Stimulated activated CD4-positive, alpha-beta T cell treated with anti-CD3 and anti-CD28 coated beads, Interleukin-15, amount 100 ng/mL, for 48 hours (primary cell): ENCODE results near the gene MAST4.

Experiments used
- DNase-seq, 2 donors: peaks; one replicate each; pipeline ENCODE4 v3.0.0-alpha.2; 2020; ENCODE audit warnings: low read depth in 2 of 2

MAST4 gene

DNA sequence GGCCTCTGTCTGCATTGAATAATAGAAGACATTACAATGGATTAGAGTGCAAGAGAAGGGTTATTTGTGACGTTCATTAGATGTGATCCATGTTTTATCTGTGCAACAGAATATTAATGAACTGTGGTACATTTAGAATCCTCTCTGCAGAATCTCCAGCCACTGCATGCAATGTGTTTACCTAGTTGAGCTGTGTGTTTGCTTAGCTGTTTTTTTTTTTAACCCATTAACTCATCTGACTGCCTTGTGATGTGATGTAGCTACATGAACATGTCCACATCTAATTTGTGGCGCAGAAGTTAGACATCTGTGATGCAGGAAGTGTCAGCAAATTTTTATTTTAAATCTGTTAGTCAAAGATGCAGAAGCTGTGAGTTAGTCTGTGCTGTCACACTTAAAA is 363.5 kb downstream of the MAST4 start:
- no peak for DNase-seq

DNA sequence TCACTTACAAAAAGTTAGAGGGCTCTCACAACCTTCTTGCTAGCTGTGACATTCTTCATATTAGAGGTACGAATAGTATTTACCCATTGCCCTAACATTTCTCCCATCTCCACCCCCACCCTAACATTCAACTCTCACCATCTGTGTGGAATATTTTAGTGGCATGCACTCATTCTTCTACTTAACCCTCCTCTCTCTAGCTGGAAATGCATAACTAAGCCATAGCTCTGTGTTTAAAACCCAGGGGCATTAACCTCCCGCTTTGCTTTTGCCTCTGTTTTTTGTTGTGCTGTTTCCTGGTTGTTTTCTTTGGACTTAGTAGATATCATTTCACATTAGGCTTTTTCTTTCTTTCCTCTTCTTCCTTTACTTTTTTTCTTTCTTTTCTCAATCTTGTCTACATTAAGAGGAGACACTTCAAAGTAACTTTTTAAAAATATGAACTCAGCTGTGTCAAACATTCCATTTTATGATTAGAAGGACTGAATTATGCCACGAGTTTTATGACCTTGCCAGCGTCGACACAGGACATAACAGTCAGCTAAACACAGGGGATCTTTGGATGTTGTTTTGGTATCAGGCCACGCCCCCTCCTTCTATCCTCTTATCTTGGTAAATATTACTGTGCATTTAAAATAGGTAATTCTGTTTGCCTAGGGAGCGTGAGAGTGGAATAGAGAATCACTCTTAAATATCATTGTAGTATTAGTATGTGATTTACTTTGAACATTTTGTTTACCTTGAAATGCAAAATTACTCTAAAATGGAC is 364.4 kb downstream of the MAST4 start:
- no peak for DNase-seq

DNA sequence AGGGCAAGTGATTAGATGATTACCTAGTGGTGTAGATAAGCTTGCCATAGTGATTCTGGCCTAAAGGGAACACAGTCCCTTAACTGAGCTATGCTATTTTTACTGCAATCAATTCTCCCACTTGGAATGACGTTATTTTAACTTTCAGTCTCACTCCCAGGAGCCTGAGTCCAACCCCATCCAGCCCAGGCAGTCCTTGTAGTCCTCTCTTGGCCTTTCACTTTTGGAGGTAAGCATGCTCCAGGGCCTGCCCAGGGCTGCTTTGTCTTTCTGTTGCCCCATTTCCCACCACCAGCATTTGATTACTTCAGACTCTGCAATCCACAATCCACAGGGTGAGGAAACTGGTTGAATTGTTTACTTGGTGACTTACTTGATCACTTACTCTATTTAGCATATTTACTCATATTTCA is 367.4 kb downstream of the MAST4 start:
- DNase-seq = no peak

DNA sequence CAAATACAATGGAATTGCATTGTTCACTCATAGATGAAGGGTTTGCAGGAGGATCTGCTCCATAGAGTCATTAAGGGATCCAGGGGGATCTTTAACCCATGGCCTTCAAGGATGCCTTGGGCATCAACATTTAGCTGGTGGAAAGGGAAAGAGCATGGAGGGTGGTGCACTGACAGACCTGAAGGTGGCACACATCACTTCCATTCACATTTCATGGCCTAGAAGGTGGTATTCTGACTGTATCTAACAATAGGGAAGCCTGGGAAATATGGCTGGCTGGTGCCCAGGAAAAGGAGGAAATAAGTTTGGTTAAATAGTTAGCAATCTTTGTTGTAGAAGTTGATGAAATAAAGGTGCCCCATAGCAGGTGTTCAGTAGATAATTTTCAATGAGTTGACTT is 370.2 kb downstream of the MAST4 start:
- DNase-seq = no peak

DNA sequence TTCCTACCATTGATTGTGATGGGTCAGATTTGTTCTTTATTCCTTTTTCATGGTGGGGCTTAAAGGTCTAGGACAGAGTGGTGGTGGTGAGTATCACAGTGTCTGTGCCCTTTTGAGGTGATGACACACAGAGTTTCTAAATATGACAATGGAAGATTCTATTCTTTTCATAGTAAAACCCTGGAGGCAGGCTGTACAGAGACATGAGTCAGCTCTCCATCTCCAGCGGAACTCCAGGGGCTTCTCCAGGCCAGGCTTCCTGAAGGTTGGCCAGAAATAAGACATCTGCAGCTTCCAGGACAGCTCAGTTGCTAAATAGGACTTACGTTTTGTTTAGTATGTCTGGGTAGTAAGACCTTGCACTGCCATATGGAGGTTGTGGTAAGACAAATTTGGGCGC is 370.9 kb downstream of the MAST4 start:
- DNase-seq = no peak

DNA sequence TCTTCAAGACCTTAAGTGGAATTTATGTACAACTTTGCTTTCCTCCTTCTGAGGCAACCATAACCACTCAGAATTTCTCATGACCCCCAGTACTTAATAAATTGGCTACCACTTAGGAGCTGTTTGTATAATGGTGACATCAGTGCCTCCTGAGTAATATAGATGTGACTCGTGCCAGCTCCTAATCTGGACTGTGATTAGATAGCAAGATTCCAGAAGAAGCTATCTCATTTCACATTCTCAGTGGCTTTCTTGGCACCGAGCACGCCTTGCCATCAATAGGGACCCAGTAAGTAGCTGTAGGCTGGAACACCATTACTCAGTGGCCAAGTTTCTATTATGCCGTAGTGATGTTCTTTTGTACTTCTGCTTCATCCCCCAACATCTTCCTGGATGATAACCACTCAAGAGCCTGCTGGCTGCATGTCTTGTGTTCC is 371.7 kb downstream of the MAST4 start:
- DNase-seq = no peak

DNA sequence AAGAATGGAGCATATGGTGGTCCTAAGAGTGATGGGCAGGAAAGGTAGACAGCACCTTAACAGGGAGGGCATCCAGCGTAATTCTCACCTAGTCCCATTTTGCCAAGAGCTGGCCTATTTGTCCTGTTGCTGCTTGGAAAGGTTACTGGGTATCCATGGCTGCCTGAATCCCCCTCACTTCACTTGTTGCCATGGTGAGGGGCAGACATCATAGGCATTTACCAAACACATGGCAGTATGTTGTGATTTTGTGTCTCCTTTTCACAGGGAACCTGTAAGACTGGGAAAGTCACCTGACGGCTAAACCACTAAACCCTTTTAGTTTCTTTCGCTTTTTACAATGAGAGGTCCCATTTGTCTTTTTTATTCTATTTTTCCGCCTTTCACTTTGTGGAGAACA is 373.3 kb downstream of the MAST4 start:
- DNase-seq = no peak

DNA sequence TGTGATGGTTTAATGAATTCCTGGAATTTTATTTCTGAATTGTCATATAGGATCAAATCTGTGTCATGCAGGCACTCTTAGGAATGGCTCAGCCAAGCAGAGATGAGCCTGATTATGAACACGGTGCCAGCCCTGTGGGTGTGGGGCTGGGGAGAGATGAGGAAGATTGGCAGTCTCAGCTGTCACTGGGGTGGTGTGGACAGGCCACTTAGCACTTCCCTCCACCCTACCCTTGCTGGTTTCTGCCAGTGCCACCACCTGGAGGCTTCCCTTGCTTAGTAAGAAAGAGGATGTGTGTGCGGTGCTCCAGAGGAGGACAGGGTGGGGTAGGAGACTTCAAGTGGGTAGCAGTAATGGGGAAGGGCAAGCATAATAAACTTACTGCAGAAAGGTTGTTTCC is 373.8 kb downstream of the MAST4 start:
- no peak for DNase-seq

DNA sequence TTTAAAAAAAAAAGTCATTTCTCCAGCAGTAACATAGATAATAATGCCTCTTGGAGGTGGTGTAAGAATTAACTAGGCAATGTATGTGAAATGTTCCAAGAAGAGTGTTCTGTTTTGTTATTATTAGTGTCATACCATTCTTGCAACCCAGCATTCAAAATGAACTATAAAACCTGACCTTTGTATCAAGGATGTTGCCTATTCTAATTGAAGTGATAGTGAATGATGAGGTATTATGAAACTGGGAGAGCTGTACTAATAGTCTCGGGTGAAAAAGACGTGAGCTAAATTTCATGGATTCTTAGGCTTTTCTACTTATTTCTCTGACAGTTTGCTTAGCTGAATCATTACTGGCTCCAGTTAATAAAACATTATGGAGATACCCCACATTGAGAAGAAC is 375.8 kb downstream of the MAST4 start:
- no peak for DNase-seq

DNA sequence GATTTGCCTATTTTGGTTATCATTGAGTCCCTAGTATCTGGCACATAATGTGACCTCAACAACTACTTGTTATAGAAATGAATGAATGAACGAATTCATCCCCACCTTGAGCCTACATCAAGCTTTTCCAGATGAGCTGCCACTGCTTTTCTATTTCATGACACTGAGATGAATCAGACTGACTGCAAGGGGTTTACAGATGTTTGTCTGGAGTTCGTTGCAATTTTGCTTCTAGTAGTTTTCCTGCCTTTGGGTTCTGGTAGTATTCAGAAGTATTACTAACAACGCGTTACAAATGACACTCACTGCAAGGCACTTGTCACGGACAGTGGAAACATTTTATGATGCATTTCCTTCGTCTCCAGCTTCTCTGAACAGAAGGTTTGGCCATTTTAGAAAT is 378.1 kb downstream of the MAST4 start:
- no peak for DNase-seq

DNA sequence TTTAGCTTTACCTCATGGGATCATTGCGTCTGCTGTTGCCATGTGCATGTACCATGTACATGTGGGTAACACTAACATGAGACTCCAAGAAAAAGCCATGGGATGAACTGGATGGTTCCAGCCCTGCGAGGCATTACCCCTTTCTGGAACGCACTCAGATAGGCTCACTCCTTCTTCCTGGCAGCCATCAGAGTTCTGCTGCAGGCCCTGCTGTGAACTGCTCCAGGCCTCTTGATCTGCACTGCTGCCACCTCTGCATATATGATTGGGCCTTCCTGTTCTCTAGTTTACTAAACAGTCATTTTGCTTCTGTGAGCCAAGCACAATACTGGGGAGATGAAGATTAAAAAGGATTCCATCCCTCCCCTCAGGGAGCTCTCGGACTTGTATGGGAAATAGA is 379.9 kb downstream of the MAST4 start:
- DNase-seq = no peak

DNA sequence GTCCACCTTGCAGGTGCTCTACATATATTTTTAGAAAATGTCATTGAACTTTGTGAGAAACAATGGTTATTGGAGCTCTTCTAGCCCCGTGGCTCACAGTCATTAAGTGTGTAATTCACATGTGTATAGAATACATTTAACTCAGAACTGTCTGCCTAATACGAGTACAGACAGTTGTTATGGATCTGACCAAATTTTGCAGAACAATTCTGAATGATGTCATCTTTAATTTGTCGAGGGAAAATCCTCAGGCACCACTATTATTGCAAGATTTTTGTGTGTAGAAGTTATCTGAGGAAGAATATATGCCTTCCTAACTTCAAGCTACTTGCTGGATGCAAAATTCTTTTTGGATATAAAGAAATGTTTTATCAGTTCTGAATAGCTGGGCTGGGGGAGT is 383.5 kb downstream of the MAST4 start:
- DNase-seq = no peak

DNA sequence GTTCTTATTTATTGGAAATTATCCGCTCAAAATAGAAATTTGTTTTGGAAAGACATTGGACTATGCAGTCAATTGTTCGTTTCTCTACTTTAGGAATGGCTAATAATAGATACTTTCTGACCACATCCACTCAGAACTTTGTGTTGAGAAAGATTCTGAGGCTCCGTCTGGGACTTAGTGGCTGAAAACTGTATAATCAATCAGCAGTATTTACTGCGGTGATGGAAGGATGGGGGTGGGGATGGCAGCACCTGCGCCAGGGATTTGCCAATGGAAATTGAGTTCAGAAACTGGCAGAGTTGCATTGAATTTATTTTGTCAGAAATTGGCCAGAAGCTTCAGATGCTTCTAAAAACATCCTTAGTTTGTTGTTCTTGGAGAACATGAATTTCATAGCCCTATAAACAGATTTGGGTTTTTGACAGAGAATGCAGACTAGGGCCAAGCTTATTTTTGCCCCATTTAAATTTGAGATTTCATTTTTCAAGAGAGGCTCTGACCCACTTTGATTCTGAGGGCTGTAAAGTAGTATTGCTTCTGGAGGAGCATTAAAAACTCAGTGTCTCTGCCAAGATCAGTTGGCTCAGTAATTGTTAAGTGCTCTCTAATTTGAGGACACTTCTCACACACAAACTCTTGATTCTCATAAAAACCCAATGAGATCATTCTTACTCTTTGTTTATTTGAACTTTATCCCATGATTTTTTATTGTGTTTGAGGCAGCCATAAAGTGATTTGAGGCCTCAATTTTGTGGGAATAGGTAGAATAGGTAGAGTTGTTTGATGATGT is 385.3 kb downstream of the MAST4 start:
- DNase-seq = no peak

DNA sequence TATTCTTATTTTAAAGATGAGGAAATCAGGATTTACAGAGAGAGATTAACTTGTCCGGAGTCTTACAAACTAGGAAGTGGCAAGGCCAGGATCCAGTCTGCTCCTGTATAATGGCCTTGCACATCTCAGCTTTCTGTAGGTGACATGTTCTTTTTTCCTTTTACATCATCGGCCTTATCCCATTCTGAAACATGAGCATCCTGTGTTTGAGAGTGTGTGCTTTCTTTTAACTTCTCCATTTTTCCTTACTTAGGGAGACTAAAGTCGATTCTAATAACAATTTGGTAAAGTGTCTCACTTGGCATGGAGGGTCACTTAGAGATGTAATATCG is 385.8 kb downstream of the MAST4 start:
- DNase-seq = no peak

DNA sequence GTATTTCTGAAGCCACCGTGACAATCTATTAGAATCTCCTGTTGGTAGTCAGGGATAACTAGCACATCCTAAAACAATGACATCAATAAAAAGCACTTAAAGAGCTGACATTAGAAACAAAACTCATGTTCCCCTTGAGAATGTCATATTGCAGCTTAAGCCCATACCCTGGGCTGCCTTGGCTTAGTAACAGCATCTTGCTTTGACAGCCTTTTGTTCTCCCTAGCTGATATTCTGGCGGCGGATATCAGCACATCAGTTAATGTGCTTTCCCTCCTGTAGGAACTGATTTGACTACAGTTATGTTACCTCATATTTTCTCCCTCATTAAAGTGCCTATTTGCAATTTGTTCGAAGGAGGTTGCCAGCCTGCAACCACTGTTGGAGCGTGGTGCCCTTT is 386.3 kb downstream of the MAST4 start:
- DNase-seq = no peak

DNA sequence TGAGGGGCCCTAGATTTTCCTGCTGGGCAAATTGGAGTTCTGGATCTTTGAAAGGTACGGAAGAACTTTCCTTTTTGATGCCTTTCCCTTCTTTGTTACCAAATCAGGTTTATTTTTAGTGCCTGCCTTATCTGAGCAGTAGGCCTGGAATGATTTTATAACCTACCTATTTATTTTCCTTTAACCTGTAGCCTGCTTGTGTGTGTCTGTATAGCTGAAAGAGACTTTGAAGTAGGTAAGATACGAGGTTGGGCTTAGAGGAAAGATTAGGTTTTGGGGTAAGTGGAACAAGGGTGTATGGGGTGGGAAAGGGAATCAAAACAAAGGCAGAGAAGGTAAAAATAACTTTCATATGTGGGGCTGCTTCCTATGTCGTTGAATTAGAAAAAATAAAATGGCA is 389.2 kb downstream of the MAST4 start:
- DNase-seq = no peak

DNA sequence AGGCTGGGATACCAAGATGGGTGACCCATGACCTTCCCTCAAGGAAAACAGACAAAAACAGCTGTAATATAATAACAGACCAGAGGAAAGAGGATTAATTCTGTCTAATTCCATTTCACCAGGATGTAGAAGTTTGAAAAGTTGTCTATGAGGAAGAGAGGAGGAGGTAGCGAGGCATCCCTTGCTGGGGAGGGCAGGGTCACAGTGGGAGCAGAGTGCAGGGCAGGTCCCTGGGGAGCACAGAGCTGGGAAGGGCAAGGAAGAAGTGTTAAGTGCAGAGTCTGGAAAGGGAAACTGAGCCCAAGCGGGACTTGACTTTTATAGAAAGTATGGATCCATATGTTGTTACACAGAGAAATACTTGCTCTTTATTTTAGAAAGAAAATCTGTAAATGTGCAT is 389.8 kb downstream of the MAST4 start:
- no peak for DNase-seq

DNA sequence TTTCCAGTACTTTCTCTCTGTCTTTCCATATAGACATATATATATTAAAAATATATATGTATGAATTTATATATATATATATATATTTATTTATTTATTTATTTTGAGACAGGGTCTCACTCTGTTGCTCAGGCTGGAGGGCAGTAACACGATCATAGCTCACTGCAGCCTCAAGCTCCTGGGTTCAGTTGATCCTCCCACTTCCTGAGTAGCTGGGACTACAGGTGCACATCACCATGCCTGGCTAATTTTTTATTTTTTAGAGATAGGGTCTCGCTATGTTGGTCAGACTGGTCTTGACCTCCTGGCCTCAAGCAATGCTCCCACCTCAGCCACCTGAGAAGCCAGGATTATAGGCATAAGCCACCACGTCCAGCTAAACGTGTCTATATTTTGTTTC is 390.3 kb downstream of the MAST4 start:
- DNase-seq = no peak

DNA sequence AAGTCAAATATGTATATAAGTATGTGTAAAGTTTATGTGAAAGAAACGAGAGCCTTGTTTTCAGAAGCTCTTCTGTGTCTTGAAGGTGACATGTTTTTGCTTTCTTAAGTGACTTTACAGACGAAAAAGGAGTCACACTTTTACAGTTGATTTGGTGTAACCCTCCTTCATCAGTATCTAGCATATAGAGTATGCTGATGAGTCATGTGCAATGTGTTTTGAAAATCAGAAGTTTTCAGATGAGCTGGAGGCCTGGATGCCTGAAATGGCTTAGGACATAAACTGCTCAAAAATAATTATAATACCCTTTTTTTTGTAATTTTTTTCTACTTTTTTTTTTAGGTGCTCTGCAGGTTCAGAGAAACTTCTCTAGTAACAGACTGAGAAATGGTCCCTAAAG is 390.9 kb downstream of the MAST4 start:
- no peak for DNase-seq

DNA sequence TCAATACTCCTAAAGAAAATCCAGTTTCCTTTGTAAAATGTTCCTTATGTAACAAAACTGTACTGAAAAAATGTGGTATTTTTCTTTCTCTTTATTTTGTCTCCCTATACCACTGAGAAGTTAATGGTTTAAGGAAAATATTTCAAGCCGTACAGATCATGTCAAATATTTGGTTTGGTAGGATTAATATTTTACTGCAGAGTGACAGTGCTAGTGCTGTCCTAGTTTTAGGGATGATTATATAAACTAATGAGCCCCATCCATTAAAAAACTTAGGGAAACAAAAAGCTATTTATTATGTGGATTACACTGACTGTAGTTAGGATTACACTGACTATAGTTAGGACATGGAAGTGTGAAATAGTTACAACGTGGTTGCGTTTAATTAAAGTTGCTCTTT is 391.3 kb downstream of the MAST4 start:
- DNase-seq = no peak

DNA sequence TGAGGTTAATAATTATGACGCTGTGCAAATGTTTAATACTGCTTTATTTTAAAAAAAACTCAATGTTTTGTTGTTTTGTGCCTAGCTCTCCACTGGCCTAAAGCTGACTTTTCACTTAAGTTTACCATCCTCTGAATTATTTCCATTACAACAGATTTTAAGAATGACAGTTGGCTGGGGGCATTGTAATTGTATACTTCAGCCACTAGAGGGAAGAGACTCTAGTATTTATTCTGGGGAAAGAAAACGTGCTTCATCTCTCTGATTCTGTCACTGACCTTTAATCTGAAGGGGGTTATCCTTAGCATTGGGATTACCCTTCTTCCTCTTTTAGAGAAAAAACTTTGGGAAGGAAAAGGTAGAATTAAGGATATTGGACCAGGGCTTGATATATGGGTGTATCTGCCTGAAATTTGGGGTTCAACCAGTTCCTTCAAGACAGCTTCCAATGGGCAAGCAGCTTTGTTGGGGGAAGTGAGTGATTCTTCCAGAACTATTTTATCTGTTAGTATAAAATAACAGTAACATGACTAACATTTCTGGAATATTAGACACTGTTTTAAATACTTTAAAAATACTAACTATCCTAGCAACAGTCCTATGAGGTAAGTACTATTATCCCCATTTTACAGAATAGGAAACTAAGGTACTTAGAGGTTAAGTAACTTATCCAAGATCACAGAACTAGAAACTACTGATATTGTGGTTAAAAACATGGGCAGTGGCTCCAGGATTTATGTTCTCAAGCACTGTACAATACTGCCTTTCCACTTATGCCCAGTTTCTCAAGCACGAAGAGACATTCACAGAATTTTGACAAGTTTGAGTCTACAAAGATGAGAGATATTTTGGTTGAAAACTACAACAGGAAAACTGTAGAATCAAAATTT is 392.0 kb downstream of the MAST4 start:
- no peak for DNase-seq

DNA sequence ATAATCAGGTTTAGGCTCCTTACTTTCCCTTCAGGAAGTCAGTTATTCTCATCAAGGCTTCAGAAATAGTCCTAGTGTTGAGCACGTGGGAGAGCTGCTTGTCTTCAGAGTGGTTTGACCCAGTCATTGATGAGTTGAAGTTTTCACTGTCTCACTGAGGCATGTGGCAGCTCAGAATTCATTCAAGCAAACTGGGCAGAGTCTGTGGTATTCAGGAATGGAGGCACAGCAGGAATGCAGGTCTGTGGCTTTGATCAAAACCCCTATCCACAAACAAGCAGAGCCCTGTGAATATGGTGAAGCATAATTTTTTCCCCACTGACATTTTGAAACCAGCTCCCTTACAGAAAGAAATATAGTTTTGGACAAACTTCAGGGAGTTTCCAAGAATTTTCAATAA is 393.1 kb downstream of the MAST4 start:
- DNase-seq = no peak

DNA sequence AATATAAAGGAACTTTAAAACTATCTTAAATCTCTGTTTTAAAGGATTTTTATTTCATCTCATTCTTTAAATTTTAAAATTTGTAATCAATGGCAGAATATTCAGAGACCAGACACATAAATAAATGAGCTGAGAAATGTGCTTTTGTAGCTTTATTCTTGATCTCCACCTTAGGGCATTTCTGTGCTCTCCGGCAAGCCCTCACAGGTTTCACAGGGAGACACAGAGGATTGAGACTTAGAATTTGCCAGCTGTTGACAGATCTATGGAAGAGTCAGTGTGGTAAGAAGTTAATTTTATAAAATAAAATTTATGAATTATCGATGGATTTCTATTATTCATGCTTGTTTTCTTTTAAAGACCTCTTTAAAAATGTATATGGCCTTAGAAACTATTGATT is 393.6 kb downstream of the MAST4 start:
- no peak for DNase-seq
